B cell (primary cell): ENCODE measurements around the gene GRID2. TPM values are rescaled to one million over a fixed set of nuclear protein-coding genes. Genes with fewer than 3 reads are reported as not detected.

ENCODE experiments used
- ATAC-seq: fragments of 200-7000 bp; cut with Tn5 transposase; one replicate; pipeline ENCODE4 v1.10.0; 2021; ENCODE audit warnings: low read depth, mild to moderate bottlenecking, moderate number of reproducible peaks, moderate library complexity
- CTCF ChIA-PET: fragments of 350-600 bp; sonication (Branson Sonifier 250); formaldehyde crosslinking; loops from one replicate; lab custom pipeline; 2021; ENCODE audit warnings: antibody characterized with exemption, inconsistent platforms; lab: Charles Lee
- POLR2A ChIA-PET: fragments of 350-600 bp; sonication (Branson Sonifier 250); formaldehyde crosslinking; loops from one replicate; lab custom pipeline; 2021; ENCODE audit warnings: antibody characterized with exemption; lab: Charles Lee
- DNase-seq: peaks from one replicate; pipeline ENCODE4 v3.0.0; 2013
- H2AFZ ChIP-seq: 2 replicates; pipeline ENCODE4 v1.6.1; 2012; ENCODE audit warnings: mild to moderate bottlenecking, low read depth, low read length; ENCODE audit not compliant: insufficient read depth, poor library complexity, severe bottlenecking
- H3K27ac ChIP-seq, 2 donors: 1 replicate in 1 of 2; 2 replicates in 1 of 2; pipeline ENCODE4 v1.5.1; 2012 to 2013; ENCODE audit warnings: low read length in 2 of 2, mild to moderate bottlenecking in 2 of 2, moderate library complexity in 1 of 2
- H3K27me3 ChIP-seq, 4 experiments: fragments of 200-600 bp in 1 of 4; sonication (generic) in 1 of 4; replicated peaks in 1 of 4; 1 replicate in 2 of 4; 2 replicates in 2 of 4; pipeline versions ENCODE4 v1.6.1 to v1.7.0; 2013 to 2016; ENCODE audit warnings: low read length in 3 of 4, mild to moderate bottlenecking in 2 of 4, mixed read lengths in 1 of 4, moderate library complexity in 1 of 4; ENCODE audit not compliant: insufficient read depth in 4 of 4, control insufficient read depth in 3 of 4; ENCODE audit errors: control extremely low read depth in 1 of 4
- H3K36me3 ChIP-seq, 2 experiments: replicated peaks in 1 of 2; 1 replicate in 1 of 2; 2 replicates in 1 of 2; pipeline versions ENCODE4 v1.6.1 to v1.7.1; 2013; ENCODE audit warnings: low read length in 1 of 2; ENCODE audit not compliant: insufficient read depth in 2 of 2, control insufficient read depth in 1 of 2; ENCODE audit errors: control extremely low read depth in 1 of 2, extremely low read depth in 1 of 2
- H3K4me1 ChIP-seq, 2 donors: fragments of 200-600 bp in 1 of 2; sonication (generic) in 1 of 2; 1 replicate in 1 of 2; 2 replicates in 1 of 2; pipeline versions ENCODE4 v1.5.1 to v1.6.1; 2013 to 2017; ENCODE audit warnings: low read length in 2 of 2; ENCODE audit not compliant: control insufficient read depth in 2 of 2, insufficient read depth in 2 of 2
- H3K4me2 ChIP-seq: replicated peaks from 2 replicates; pipeline ENCODE3; 2012; ENCODE audit warnings: mild to moderate bottlenecking, low read depth, low read length; ENCODE audit not compliant: poor library complexity, severe bottlenecking
- H3K4me3 ChIP-seq, 5 experiments: fragments of 200-600 bp in 1 of 5; sonication (generic) in 1 of 5; 1 replicate in 3 of 5; 2 replicates in 2 of 5; pipeline versions ENCODE4 v1.5.1 to v1.7.0; 2011 to 2016; ENCODE audit warnings: low read length in 4 of 5, mild to moderate bottlenecking in 4 of 5, low read depth in 2 of 5, control low read depth in 1 of 5, moderate library complexity in 1 of 5; ENCODE audit not compliant: insufficient read depth in 1 of 5; ENCODE audit errors: control extremely low read depth in 1 of 5, extremely low read depth in 1 of 5
- H3K79me2 ChIP-seq: fragments of 200-600 bp; sonication (generic); one replicate; pipeline ENCODE4 v1.6.0; 2016; ENCODE audit warnings: low read length; ENCODE audit not compliant: control insufficient read depth, insufficient read depth
- H3K9ac ChIP-seq: fragments of 200-600 bp; sonication (generic); 2 replicates; pipeline ENCODE4 v1.6.1; 2017; ENCODE audit warnings: mild to moderate bottlenecking, low read length, moderate library complexity
- H3K9me3 ChIP-seq, 3 donors: one replicate each; pipeline versions ENCODE4 v1.6.1 to v1.7.1; 2013; ENCODE audit warnings: low read length in 2 of 3; ENCODE audit not compliant: control insufficient read depth in 2 of 3, insufficient read depth in 1 of 3; ENCODE audit errors: control extremely low read depth in 1 of 3
- H4K20me1 ChIP-seq: 2 replicates; pipeline ENCODE4 v1.6.0; 2012; ENCODE audit warnings: mild to moderate bottlenecking, low read length; ENCODE audit not compliant: insufficient read depth, control insufficient read depth, poor library complexity, severe bottlenecking
- H3K27ac Mint-ChIP-seq: one replicate; pipeline ENCODE4 v1.8.0; 2021; ENCODE audit warnings: mixed read lengths
- H3K27me3 Mint-ChIP-seq: one replicate; pipeline ENCODE4 v1.8.0; 2021; ENCODE audit warnings: mixed read lengths
- H3K4me1 Mint-ChIP-seq: one replicate; pipeline ENCODE4 v1.8.0; 2021; ENCODE audit warnings: mixed read lengths
- H3K4me3 Mint-ChIP-seq: one replicate; pipeline ENCODE4 v1.8.0; 2021; ENCODE audit warnings: mixed read lengths
- H3K9me3 Mint-ChIP-seq: one replicate; pipeline ENCODE4 v1.8.0; 2022; ENCODE audit warnings: mixed read lengths; ENCODE audit not compliant: insufficient read depth
- EZH2 ChIP-seq: IDR thresholded peaks from 2 replicates; pipeline ENCODE4 v1.6.1; 2012; ENCODE audit warnings: borderline replicate concordance, low read depth, mild to moderate bottlenecking, moderate library complexity, low read length; ENCODE audit not compliant: insufficient read depth, poor library complexity, severe bottlenecking
- WGBS: methylation state at CpG from one replicate; pipeline ENCODE4 v1.1.5; 2013; ENCODE audit warnings: missing lambda C conversion rate; ENCODE audit not compliant: insufficient coverage; 5-methylcytosine and 5-hydroxymethylcytosine counted together
- intact Hi-C: fragments of 100-400 bp; cut with micrococcal nuclease; formaldehyde crosslinking; loops from one replicate; pipeline ENCODE4 v1.10.0; 2022
- polyA plus RNA-seq: library from polyadenylated mRNA; depleted of rRNA; stranded (reverse); fragments of >200 nt; gene quantifications from 2 replicates; pipeline ENCODE4 v1.2.3, GENCODE V29; 2012
- total RNA-seq, 2 donors: library from RNA; stranded (reverse); fragments of 120-200 nt in 1 of 2; gene quantifications; 1 replicate in 1 of 2; 2 replicates in 1 of 2; pipeline versions ENCODE4 v1.2.3 to v1.2.4, GENCODE V29; 2013 to 2022
- TF ChIP-seq, protein P1 (sequence below): fragments of 200-600 bp; IDR thresholded peaks from one replicate; pipeline ENCODE4 v1.8.0; 2022; ENCODE audit warnings: antibody characterized with exemption, mild to moderate bottlenecking

GRID2 gene
- total and polyA plus RNA-seq, 2 donors (not counting 1 experiment from before 2014, with no cell fraction given): not detected

GRCh38 chr4:92961881-92962280 lies 658.1 kb downstream of the GRID2 start:
- Histone ChIP-seq H3K4me1 (no peaks in the 10 kb centered on the region), H3K4me2 (no peak overlapping the region), H3K4me3 (no peak overlapping the region), H3K79me2 (no peaks in the 10 kb centered on the region), H3K9ac (no peak overlapping the region), H3K9me3 (no peaks in the 10 kb centered on the region), H3K27ac (no peak overlapping the region), H4K20me1 (no peaks in the 10 kb centered on the region), H3K36me3 (no peaks in the 10 kb centered on the region), H3K27me3 (no peaks in the 10 kb centered on the region), H2AFZ (no peak overlapping the region)
- Mint-ChIP-seq H3K4me3 (no peak overlapping the region), H3K4me1 (no peaks in the 10 kb centered on the region), H3K27me3 (no peaks in the 10 kb centered on the region), H3K27ac (no peak overlapping the region), H3K9me3 (peaks cover 8% of the 10 kb centered on the region)
- intact Hi-C loops: no loop called here
- TF ChIP-seq, protein P1, sequence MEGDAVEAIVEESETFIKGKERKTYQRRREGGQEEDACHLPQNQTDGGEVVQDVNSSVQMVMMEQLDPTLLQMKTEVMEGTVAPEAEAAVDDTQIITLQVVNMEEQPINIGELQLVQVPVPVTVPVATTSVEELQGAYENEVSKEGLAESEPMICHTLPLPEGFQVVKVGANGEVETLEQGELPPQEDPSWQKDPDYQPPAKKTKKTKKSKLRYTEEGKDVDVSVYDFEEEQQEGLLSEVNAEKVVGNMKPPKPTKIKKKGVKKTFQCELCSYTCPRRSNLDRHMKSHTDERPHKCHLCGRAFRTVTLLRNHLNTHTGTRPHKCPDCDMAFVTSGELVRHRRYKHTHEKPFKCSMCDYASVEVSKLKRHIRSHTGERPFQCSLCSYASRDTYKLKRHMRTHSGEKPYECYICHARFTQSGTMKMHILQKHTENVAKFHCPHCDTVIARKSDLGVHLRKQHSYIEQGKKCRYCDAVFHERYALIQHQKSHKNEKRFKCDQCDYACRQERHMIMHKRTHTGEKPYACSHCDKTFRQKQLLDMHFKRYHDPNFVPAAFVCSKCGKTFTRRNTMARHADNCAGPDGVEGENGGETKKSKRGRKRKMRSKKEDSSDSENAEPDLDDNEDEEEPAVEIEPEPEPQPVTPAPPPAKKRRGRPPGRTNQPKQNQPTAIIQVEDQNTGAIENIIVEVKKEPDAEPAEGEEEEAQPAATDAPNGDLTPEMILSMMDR: no peak
- no peak for TF ChIP-seq EZH2
- POLR2A ChIA-PET: no interaction called here
- WGBS: no CpG with 5 or more reads among the region's 2 CpGs
- CTCF ChIA-PET: no interaction called here
- DNase-seq: no peak
- no peak for ATAC-seq

DNA sequence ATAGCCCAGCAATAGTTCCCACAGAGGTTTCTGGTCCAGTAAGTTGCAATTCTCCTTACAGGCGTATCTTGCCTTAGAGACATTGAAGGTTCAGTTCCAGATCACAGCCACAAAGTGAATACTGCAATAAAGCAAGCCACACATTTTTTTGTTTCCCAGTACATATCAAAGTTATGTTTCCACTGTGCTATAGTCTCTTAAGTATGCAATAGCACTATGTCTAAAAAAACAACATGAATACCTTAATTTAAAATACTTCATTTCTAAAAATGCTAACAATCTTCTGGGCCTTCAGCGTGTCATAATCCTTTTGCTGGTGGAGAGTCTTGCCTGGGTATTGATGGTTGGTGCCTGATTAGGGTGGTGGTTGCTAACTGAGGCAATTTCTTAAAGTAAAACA lies 659.1 kb downstream of the GRID2 start:
- no peaks in the 10 kb centered on the region for H4K20me1 ChIP-seq
- TF ChIP-seq, protein P1: no peak
- no peak for TF ChIP-seq EZH2
- ATAC-seq (no peak), DNase-seq (no peak)
- no peak overlapping the region for H3K9ac ChIP-seq
- Mint-ChIP-seq H3K27me3 (no peaks in the 10 kb centered on the region), H3K4me1 (no peaks in the 10 kb centered on the region), H3K9me3 (peaks cover 8% of the 10 kb centered on the region), H3K27ac (no peak overlapping the region), H3K4me3 (no peak overlapping the region)
- ChIA-PET CTCF (no interaction called here), POLR2A (no interaction called here)
- H3K27ac ChIP-seq: no peak overlapping the region
- H2AFZ ChIP-seq: no peak overlapping the region
- H3K79me2 ChIP-seq: no peaks in the 10 kb centered on the region
- WGBS: 100% methylated on average over 1 of the region's 2 CpGs
- H3K36me3 ChIP-seq: no peaks in the 10 kb centered on the region
- no peak overlapping the region for H3K4me2 ChIP-seq
- no peaks in the 10 kb centered on the region for H3K27me3 ChIP-seq
- intact Hi-C loops: no loop called here
- H3K4me3 ChIP-seq: no peak overlapping the region
- no peaks in the 10 kb centered on the region for H3K4me1 ChIP-seq
- H3K9me3 ChIP-seq: no peaks in the 10 kb centered on the region
